NCI-H1048 (cell line): ENCODE data around the gene CTNND2.
"Not testable (repeated sequence)": the region's sequence is repeated elsewhere in the genome, so short reads cannot be mapped to it uniquely, and the experiment has no call there.

ENCODE experiments used
- DNase-seq: peaks from one replicate; lab custom pipeline; 2025; lab: John Stamatoyannopoulos, UW

CTNND2 gene

GRCh38 chr5:11313694-11314093 lies 590.6 kb downstream of the CTNND2 start:
- DNase-seq: not testable (repeated sequence)

- no peak for DNase-seq
Observed at GRCh38 chr5:11311731-11312130, 592.5 kb downstream of the CTNND2 start.

GRCh38 chr5:11311272-11311671 lies 593.0 kb downstream of the CTNND2 start:
- no peak for DNase-seq

- DNase-seq: no peak
Observed at GRCh38 chr5:11310158-11310557, 594.1 kb downstream of the CTNND2 start.

- no peak for DNase-seq
Observed at GRCh38 chr5:11306365-11306764, 597.9 kb downstream of the CTNND2 start.

- no peak for DNase-seq
Observed at GRCh38 chr5:11305245-11305644, 599.0 kb downstream of the CTNND2 start.

- no peak for DNase-seq
Observed at GRCh38 chr5:11304641-11305040, 599.6 kb downstream of the CTNND2 start.

- DNase-seq: no peak
Observed at GRCh38 chr5:11302663-11303062, 601.6 kb downstream of the CTNND2 start.

- DNase-seq: no peak
Observed at GRCh38 chr5:11301171-11301570, 603.1 kb downstream of the CTNND2 start.

- no peak for DNase-seq
Observed at GRCh38 chr5:11300736-11301135, 603.5 kb downstream of the CTNND2 start.

GRCh38 chr5:11298877-11299276 lies 605.4 kb downstream of the CTNND2 start:
- no peak for DNase-seq

- no peak for DNase-seq
Observed at GRCh38 chr5:11293523-11293922, 610.7 kb downstream of the CTNND2 start.

GRCh38 chr5:11292648-11293356 lies 611.4 kb downstream of the CTNND2 start:
- DNase-seq: no peak

- DNase-seq: no peak
Observed at GRCh38 chr5:11289733-11290132, 614.5 kb downstream of the CTNND2 start.

- DNase-seq: no peak
Observed at GRCh38 chr5:11289208-11289607, 615.0 kb downstream of the CTNND2 start.

- no peak for DNase-seq
Observed at GRCh38 chr5:11281842-11282241, 622.4 kb downstream of the CTNND2 start.

- DNase-seq: no peak
Observed at GRCh38 chr5:11277323-11277722, 626.9 kb downstream of the CTNND2 start.

- DNase-seq: no peak
Observed at GRCh38 chr5:11273180-11273903, 630.9 kb downstream of the CTNND2 start.

GRCh38 chr5:11269515-11269914 lies 634.7 kb downstream of the CTNND2 start:
- DNase-seq: no peak

- DNase-seq: no peak
Observed at GRCh38 chr5:11268891-11269290, 635.4 kb downstream of the CTNND2 start.

GRCh38 chr5:11266331-11266730 lies 637.9 kb downstream of the CTNND2 start:
- DNase-seq: no peak

- no peak for DNase-seq
Observed at GRCh38 chr5:11261241-11261640, 643.0 kb downstream of the CTNND2 start.

GRCh38 chr5:11258001-11258400 lies 646.2 kb downstream of the CTNND2 start:
- DNase-seq: no peak

GRCh38 chr5:11252523-11252922 lies 651.7 kb downstream of the CTNND2 start:
- DNase-seq: no peak
